Adipose tissue (tissue), 3 donors: ENCODE measurements around the gene ZNF366. TPM values are rescaled to one million over a fixed set of nuclear protein-coding genes. Genes with fewer than 3 reads are reported as not detected.

Experiments
- H3K27ac ChIP-seq: one replicate; pipeline ENCODE4 v1.5.1; 2013; ENCODE audit warnings: low read depth, low read length
- WGBS, 3 donors: extraction: QIAGEN DNeasy Blood & Tissue Kit; methylation state at CpG; one replicate each; pipeline ENCODE4 v1.1.7; 2013; 5-methylcytosine and 5-hydroxymethylcytosine counted together
- polyA plus RNA-seq, 3 donors: library from polyadenylated mRNA; stranded (reverse); fragments of 200-250 nt; gene quantifications; one replicate each; pipeline ENCODE4 v1.2.3, GENCODE V29; 2013
- donor health status: healthy with polysubstance abuse.
- donor health status: Bipolar disorder and iron deficiency.
- donor health status: healthy.

Gene ZNF366
- polyA plus RNA-seq, 3 donors: 0.82 to 3.3 (median 1.5) TPM

DNA sequence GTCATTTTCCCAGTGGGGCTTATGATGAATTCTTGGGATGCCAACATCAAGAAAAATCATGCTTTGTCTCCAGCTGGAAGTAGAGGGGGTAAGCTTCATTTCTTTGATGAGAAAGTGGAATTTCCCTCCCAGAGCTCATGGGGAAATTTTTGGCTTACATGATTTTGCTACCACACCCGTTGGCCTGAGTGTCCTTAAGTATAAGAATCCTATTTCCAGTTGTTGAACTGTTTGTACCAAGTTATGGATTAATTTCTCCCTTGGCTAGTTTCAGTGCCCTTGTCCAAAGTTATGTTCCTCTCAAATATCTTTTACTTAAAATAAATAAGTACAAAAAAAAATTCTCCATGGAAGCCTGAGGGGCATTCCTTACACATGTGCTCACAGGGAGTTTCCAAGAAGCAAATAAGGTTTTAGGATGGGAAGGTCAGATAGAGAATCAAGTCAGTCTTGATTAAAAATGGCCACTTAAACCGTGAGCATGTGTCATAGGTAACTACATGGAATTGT is 104.8 kb downstream of the ZNF366 start:
- WGBS, 3 donors: 41 to 73% (median 46%) methylated on average over 2 of the region's 2 CpGs
- H3K27ac ChIP-seq: no peak overlapping the region

DNA sequence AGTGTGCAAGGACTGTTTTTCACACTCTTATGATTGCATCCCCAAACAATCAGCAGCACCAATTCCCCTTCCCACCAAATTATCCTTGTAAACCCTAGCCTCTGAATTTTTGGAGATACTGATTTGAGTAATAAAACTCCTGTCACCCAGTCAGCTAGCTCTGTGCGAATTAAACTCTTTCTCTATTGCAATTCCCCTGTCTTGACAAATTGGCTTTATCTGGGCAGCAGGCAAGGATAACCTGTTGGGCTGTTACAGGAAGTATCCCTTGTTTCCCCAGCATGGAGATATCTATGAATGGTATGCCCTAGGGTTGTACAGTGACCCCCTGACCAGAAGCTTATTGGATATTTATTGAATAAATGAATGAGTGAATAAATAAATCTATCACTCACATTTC is 106.3 kb downstream of the ZNF366 start:
- WGBS, 3 donors: 53 to 100% (median 94%) methylated on average over 1 of the region's 1 CpG
- no peak overlapping the region for H3K27ac ChIP-seq

DNA sequence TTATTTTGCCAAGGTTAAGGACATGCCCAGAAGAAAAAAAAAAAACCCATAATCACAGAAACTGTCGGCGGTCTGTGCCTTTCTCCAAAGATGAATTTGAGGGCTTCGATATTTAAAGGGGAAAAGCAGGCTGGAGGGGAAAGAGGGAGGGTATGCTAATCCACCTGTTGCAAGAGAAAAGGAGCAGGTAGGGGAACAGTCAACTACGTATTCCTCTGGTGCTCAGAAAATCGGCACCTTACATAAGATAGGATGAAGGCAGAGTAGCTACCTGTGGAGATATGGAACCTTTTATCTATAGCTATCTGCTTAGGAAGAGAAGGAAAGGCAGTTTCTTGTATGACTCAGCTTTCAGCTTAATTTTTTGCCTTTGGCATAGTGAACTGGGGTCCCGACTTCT is 109.4 kb downstream of the ZNF366 start:
- H3K27ac ChIP-seq: no peak overlapping the region
- 74 to 79% (median 74%) methylated on average over 6 of the region's 6 CpGs for WGBS, 3 donors

DNA sequence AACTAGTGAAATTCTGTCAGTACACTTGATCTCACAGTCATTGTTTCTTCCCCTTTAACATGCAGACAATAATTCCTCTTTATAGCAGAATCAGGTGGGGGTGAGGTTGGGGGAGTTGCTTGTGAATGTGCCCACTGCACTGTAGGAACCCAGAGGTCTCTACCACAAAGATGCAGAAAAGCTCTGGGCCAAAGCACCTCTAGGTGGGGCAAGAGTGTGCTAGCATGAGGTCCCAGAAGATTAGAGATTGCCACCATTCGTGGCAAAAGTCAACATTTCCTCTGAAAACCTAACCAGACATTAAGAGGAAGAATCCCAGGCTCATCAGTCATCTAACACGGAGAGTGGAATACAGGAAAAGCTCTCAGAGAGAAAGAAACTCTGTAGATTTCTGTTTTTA is 112.5 kb downstream of the ZNF366 start:
- no peak overlapping the region for H3K27ac ChIP-seq
- WGBS, 3 donors: 19 to 42% (median 20%) methylated on average over 2 of the region's 2 CpGs

DNA sequence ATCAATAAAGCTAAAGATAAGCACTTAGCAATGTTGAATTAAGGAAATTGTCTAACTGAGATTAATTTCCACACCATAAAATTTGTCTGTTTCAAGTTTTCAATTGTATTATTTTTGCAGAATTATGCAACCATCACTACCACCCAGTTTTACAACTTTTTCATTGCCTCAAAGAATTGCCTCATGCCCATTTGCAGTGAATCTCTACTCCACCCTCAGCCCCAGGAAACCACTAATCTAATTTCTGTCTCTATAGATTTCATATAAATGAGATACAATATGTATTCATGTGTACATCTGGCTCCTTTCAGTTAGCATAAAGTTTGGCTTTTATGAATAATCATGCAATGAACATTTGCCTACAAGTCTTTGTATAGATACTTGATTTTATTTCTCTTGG is 114.2 kb downstream of the ZNF366 start:
- no peak overlapping the region for H3K27ac ChIP-seq

Other genes starting within 250 kb of the ZNF366 start
- gene MRPS27, start 187.2 kb downstream of the ZNF366 start, polyA plus RNA-seq: 10 to 100 TPM; 17.5 to 32.1 (median 28.3) TPM
- gene PTCD2, start 187.0 kb downstream of the ZNF366 start, polyA plus RNA-seq: 1 to 10 TPM; 1.9 to 5.7 (median 3.4) TPM